CD4-positive, alpha-beta T cell (primary cell): Measurements from ENCODE around the gene MNS1. TPM values are rescaled to one million over a fixed set of nuclear protein-coding genes. Genes with fewer than 3 reads are reported as not detected.
A peak's percentile ranks its signal among the peaks of the same experiment; 100 is the strongest.

Source experiments
- ATAC-seq: fragments of 200-7000 bp; cut with Tn5 transposase; one replicate; pipeline ENCODE4 v1.10.0; 2022; ENCODE audit warnings: mild to moderate bottlenecking; ENCODE audit not compliant: poor library complexity
- CTCF ChIA-PET: fragments of 350-600 bp; sonication (Branson Sonifier 250); formaldehyde crosslinking; loops from one replicate; lab custom pipeline; 2021; ENCODE audit warnings: antibody characterized with exemption, inconsistent platforms; lab: Charles Lee
- POLR2A ChIA-PET: fragments of 350-600 bp; sonication (Branson Sonifier 250); formaldehyde crosslinking; loops from one replicate; lab custom pipeline; 2021; ENCODE audit warnings: antibody characterized with exemption, inconsistent platforms; lab: Charles Lee
- DNase-seq, 14 experiments: peaks; one replicate each; pipeline ENCODE4 v3.0.0-alpha.2; 2013 to 2020; ENCODE audit warnings: mixed read lengths in 2 of 14
- H3K27ac ChIP-seq, 2 donors: one replicate each; pipeline versions ENCODE4 v1.5.1 to v1.7.0; 2013; ENCODE audit warnings: low read length in 2 of 2, low read depth in 1 of 2, mild to moderate bottlenecking in 1 of 2
- H3K27me3 ChIP-seq, 2 experiments: 1 replicate in 1 of 2; 2 replicates in 1 of 2; pipeline versions ENCODE4 v1.6.1 to v1.7.0; 2013; ENCODE audit warnings: low read length in 2 of 2, control low read depth in 1 of 2, mild to moderate bottlenecking in 1 of 2, moderate library complexity in 1 of 2; ENCODE audit not compliant: insufficient read depth in 2 of 2, control insufficient read depth in 1 of 2
- H3K36me3 ChIP-seq: one replicate; pipeline ENCODE4 v1.6.1; 2013; ENCODE audit warnings: low read length, control low read depth; ENCODE audit not compliant: insufficient read depth
- H3K4me1 ChIP-seq: one replicate; pipeline ENCODE4 v1.6.1; 2013; ENCODE audit warnings: low read length, control low read depth; ENCODE audit not compliant: insufficient read depth
- H3K4me3 ChIP-seq: one replicate; pipeline ENCODE4 v1.5.1; 2013; ENCODE audit warnings: mild to moderate bottlenecking, low read length, moderate library complexity
- H3K9me3 ChIP-seq, 2 experiments: 1 replicate in 1 of 2; 2 replicates in 1 of 2; pipeline versions ENCODE4 v1.6.1 to v1.7.0; 2013; ENCODE audit warnings: low read length in 2 of 2, mild to moderate bottlenecking in 2 of 2, control low read depth in 1 of 2, moderate library complexity in 1 of 2; ENCODE audit not compliant: control insufficient read depth in 1 of 2, insufficient read depth in 1 of 2
- H3K27ac Mint-ChIP-seq: one replicate; pipeline ENCODE4 v1.8.0; 2020; ENCODE audit warnings: mixed read lengths
- H3K27me3 Mint-ChIP-seq: one replicate; pipeline ENCODE4 v1.8.0; 2021; ENCODE audit warnings: mixed read lengths
- H3K36me3 Mint-ChIP-seq: one replicate; pipeline ENCODE4 v1.8.0; 2021; ENCODE audit warnings: low read depth, mixed read lengths
- H3K4me1 Mint-ChIP-seq: one replicate; pipeline ENCODE4 v1.8.0; 2021; ENCODE audit warnings: low read depth, mixed read lengths
- H3K4me3 Mint-ChIP-seq: one replicate; pipeline ENCODE4 v1.8.0; 2020; ENCODE audit warnings: mild to moderate bottlenecking, mixed read lengths
- H3K9me3 Mint-ChIP-seq: one replicate; pipeline ENCODE4 v1.8.0; 2020; ENCODE audit warnings: mixed read lengths
- CTCF ChIP-seq: fragments of 200-600 bp; IDR thresholded peaks from one replicate; pipeline ENCODE4 v1.8.0; 2022; ENCODE audit warnings: antibody characterized with exemption, mild to moderate bottlenecking
- intact Hi-C, 2 experiments: fragments of 100-400 bp; cut with DNase I in 1 of 2; cut with micrococcal nuclease in 1 of 2; formaldehyde crosslinking; loops; one replicate each; pipeline versions ENCODE4 v1.15.1 to v1.9.0; 2023 to 2025; cut with DNase I, micrococcal nuclease
- polyA plus RNA-seq, 2 donors: library from polyadenylated mRNA; unstranded; fragments of 120-200 nt; gene quantifications; one replicate each; pipeline ENCODE4 v1.2.1, GENCODE V29; 2013
- total RNA-seq, 174 experiments: library from RNA in 2 of 174; stranded (reverse) in 2 of 174; gene quantifications; one replicate each; pipeline ENCODE4 v1.2.3 and lab custom pipeline; 2021 to 2026

The MNS1 gene
- total RNA-seq = under 1 TPM in 1 of 2 experiments, not detected in 1; 0.20 TPM
- 0.04 TPM for polyA plus RNA-seq (2013, experiment 1 of 2)
- 0.14 TPM for polyA plus RNA-seq (2013, experiment 2 of 2)
- total RNA-seq (lab: John Stamatoyannopoulos, UW) = 0 to 1.1 (median 0.05) reads per million in 172 experiments

GRCh38 chr15:56464893-56465520 is at the start of gene MNS1:
Gene MNS1 (minus strand): TSS chr15:56465137. CDS start chr15:56464972, 165 bp downstream.
- CTCF ChIA-PET = no interaction called here
- Mint-ChIP-seq H3K36me3 (no peaks in the 10 kb centered on the region), H3K27me3 (peaks cover 29% of the 10 kb centered on the region), H3K4me3 (peak within 1 kb of the TSS; percentile 90), H3K4me1 (peaks cover 31% of the 10 kb centered on the region), H3K9me3 (no peaks in the 10 kb centered on the region), H3K27ac (no peak within 1 kb of the TSS)
- peak within 1 kb of the TSS; percentile 37 for H3K4me3 ChIP-seq
- ATAC-seq (peak; percentile 90), DNase-seq (peak in 13 of 14 experiments; percentile 5 to 80 (median 30))
- intact Hi-C loops = no loop called here
- no peaks in the 10 kb centered on the region for H3K36me3 ChIP-seq
- TF ChIP-seq CTCF = no peak
- POLR2A ChIA-PET = no interaction called here
- peaks cover 8 to 19% of the 10 kb centered on the region in 2 experiments for H3K27me3 ChIP-seq
- no peak within 1 kb of the TSS for H3K27ac ChIP-seq
- no peaks in the 10 kb centered on the region for H3K9me3 ChIP-seq
- H3K4me1 ChIP-seq = peaks cover 11% of the 10 kb centered on the region

GRCh38 chr15:56496635-56497034 is 31.7 kb upstream of the MNS1 start:
- Mint-ChIP-seq H3K36me3 (no peaks in the 10 kb centered on the region), H3K27ac (no peak overlapping the region), H3K4me3 (no peak overlapping the region), H3K4me1 (peaks cover 4% of the 10 kb centered on the region), H3K27me3 (peaks cover 15% of the 10 kb centered on the region), H3K9me3 (no peaks in the 10 kb centered on the region)
- Histone ChIP-seq H3K36me3 (no peaks in the 10 kb centered on the region), H3K4me1 (no peaks in the 10 kb centered on the region), H3K27me3 (peaks cover 0 to 4% of the 10 kb centered on the region in 2 experiments), H3K9me3 (no peaks in the 10 kb centered on the region), H3K4me3 (no peak overlapping the region), H3K27ac (no peak overlapping the region)
- CTCF ChIA-PET = interaction anchor here (0.5 to 1.5 kb wide), 6 partner anchors 14 to 1031 kb away, joined by 3 to 13 read pairs (median 4); no protein-coding TSS in a partner anchor
- ATAC-seq (peak; percentile 49), DNase-seq (peak in 3 of 14 experiments; percentile 44 to 65 (median 58))
- POLR2A ChIA-PET = interaction anchor here (1.5 kb wide), 1 partner anchor 1031 kb away, joined by 4 read pairs; no protein-coding TSS in a partner anchor
- intact Hi-C loops = loop anchor here (1.0 to 5.0 kb wide), 5 partner anchors 371 to 1031 kb away; no protein-coding TSS in a partner anchor
- TF ChIP-seq CTCF = peak; percentile 72

- no peak overlapping the region for H3K27ac Mint-ChIP-seq
- Histone ChIP-seq H3K27me3 (peaks cover 0 to 4% of the 10 kb centered on the region in 2 experiments), H3K36me3 (no peaks in the 10 kb centered on the region), H3K9me3 (no peaks in the 10 kb centered on the region), H3K4me3 (no peak overlapping the region), H3K27ac (no peak overlapping the region), H3K4me1 (no peaks in the 10 kb centered on the region)
- ChIA-PET POLR2A (no interaction called here), CTCF (interaction anchor here (1.1 kb wide), 1 partner anchor 1032 kb away, joined by 3 read pairs; no protein-coding TSS in a partner anchor)
- DNase-seq = no peak
- ATAC-seq = no peak
- intact Hi-C loops = loop anchor here in 1 of 2 experiments (5.0 kb wide), 2 partner anchors 372 to 1032 kb away; no protein-coding TSS in a partner anchor
- H3K27me3 Mint-ChIP-seq = peaks cover 11% of the 10 kb centered on the region
- no peaks in the 10 kb centered on the region for H3K36me3 Mint-ChIP-seq
- no peaks in the 10 kb centered on the region for H3K9me3 Mint-ChIP-seq
- no peak overlapping the region for H3K4me3 Mint-ChIP-seq
- no peak for TF ChIP-seq CTCF
- H3K4me1 Mint-ChIP-seq = peaks cover 4% of the 10 kb centered on the region
These were observed 30.6 kb upstream of the MNS1 start for GRCh38 chr15:56495533-56495932.
